KMS-11 (cell line): ENCODE results near the gene LACRT.

Source experiments
- H2AFZ ChIP-seq: fragments of 200-600 bp; sonication (generic); 2 replicates; pipeline ENCODE4 v1.6.1; 2016; ENCODE audit warnings: antibody characterized with exemption, mixed run types, low read depth
- H3K27ac ChIP-seq: fragments of 200-600 bp; sonication (generic); 2 replicates; pipeline ENCODE4 v1.6.1; 2016; ENCODE audit warnings: mild to moderate bottlenecking, mixed run types
- H3K27me3 ChIP-seq: fragments of 200-600 bp; sonication (generic); 2 replicates; pipeline ENCODE4 v1.6.1; 2017; ENCODE audit warnings: mild to moderate bottlenecking, low read depth, mixed run types, moderate library complexity; ENCODE audit not compliant: insufficient read depth
- H3K36me3 ChIP-seq: fragments of 200-600 bp; sonication (generic); 2 replicates; pipeline ENCODE4 v1.6.1; 2017; ENCODE audit warnings: mild to moderate bottlenecking, mixed run types; ENCODE audit not compliant: insufficient read depth
- H3K4me1 ChIP-seq: fragments of 200-600 bp; sonication (generic); 2 replicates; pipeline ENCODE4 v1.6.1; 2016; ENCODE audit warnings: mild to moderate bottlenecking, low read depth, mixed run types; ENCODE audit not compliant: poor library complexity, severe bottlenecking
- H3K4me2 ChIP-seq: fragments of 200-600 bp; sonication (generic); 2 replicates; pipeline ENCODE4 v1.7.0; 2016; ENCODE audit warnings: mild to moderate bottlenecking, mixed run types
- H3K4me3 ChIP-seq: fragments of 200-600 bp; sonication (generic); IDR thresholded peaks from 2 replicates; pipeline ENCODE4 v1.6.1; 2017; ENCODE audit warnings: low read depth, low read length, mixed read lengths; ENCODE audit not compliant: insufficient read depth
- H3K79me2 ChIP-seq: fragments of 200-600 bp; sonication (generic); 2 replicates; pipeline ENCODE4 v1.6.1; 2016; ENCODE audit warnings: low read depth, mixed run types; ENCODE audit not compliant: insufficient read depth
- H3K9ac ChIP-seq: fragments of 200-600 bp; sonication (generic); 2 replicates; pipeline ENCODE4 v1.6.1; 2016; ENCODE audit warnings: mild to moderate bottlenecking, mixed run types
- H4K20me1 ChIP-seq: fragments of 200-600 bp; sonication (generic); 2 replicates; pipeline ENCODE4 v1.6.1; 2016; ENCODE audit warnings: mild to moderate bottlenecking, mixed run types; ENCODE audit not compliant: insufficient read depth
- CTCF ChIP-seq: fragments of 200-600 bp; sonication (generic); conservative IDR thresholded peaks from 2 replicates; pipeline ENCODE4 v1.6.1; 2017; ENCODE audit warnings: low read depth, mild to moderate bottlenecking, antibody characterized with exemption, low read length, moderate library complexity, mixed read lengths

The LACRT gene

GRCh38 chr12:54586620-54587019, 48.1 kb downstream of the LACRT start:
- H3K4me2 ChIP-seq = no peak overlapping the region
- H3K27me3 ChIP-seq = no peaks in the 10 kb centered on the region

GRCh38 chr12:54585243-54585642, 49.5 kb downstream of the LACRT start:
- Histone ChIP-seq H4K20me1 (no peaks in the 10 kb centered on the region), H3K4me3 (no peak overlapping the region), H3K4me1 (peaks cover under 1% of the 10 kb centered on the region), H3K79me2 (no peaks in the 10 kb centered on the region), H3K9ac (no peak overlapping the region), H3K27me3 (no peaks in the 10 kb centered on the region), H3K36me3 (no peaks in the 10 kb centered on the region), H3K27ac (no peak overlapping the region), H3K4me2 (no peak overlapping the region), H2AFZ (no peak overlapping the region)
- TF ChIP-seq CTCF = no peak

More at GRCh38 chr12:54586620-54587019, 48.1 kb downstream of the LACRT start:
- Histone ChIP-seq H2AFZ (no peak overlapping the region), H3K79me2 (no peaks in the 10 kb centered on the region), H3K9ac (no peak overlapping the region), H3K4me3 (no peak overlapping the region), H3K27ac (no peak overlapping the region), H4K20me1 (no peaks in the 10 kb centered on the region), H3K36me3 (no peaks in the 10 kb centered on the region), H3K4me1 (peaks cover 14% of the 10 kb centered on the region)
- no peak for TF ChIP-seq CTCF

GRCh38 chr12:54584128-54584527, 50.6 kb downstream of the LACRT start:
- no peaks in the 10 kb centered on the region for H3K36me3 ChIP-seq
- H3K27me3 ChIP-seq = no peaks in the 10 kb centered on the region
- no peak for TF ChIP-seq CTCF
- no peak overlapping the region for H3K4me2 ChIP-seq
- no peak overlapping the region for H3K4me3 ChIP-seq
- H2AFZ ChIP-seq = no peak overlapping the region
- H3K4me1 ChIP-seq = no peaks in the 10 kb centered on the region
- no peak overlapping the region for H3K27ac ChIP-seq
- H3K9ac ChIP-seq = no peak overlapping the region
- H3K79me2 ChIP-seq = no peaks in the 10 kb centered on the region
- no peaks in the 10 kb centered on the region for H4K20me1 ChIP-seq

- H3K79me2 ChIP-seq = no peaks in the 10 kb centered on the region
- no peak overlapping the region for H3K9ac ChIP-seq
- TF ChIP-seq CTCF = no peak
- no peak overlapping the region for H2AFZ ChIP-seq
- no peaks in the 10 kb centered on the region for H3K36me3 ChIP-seq
- no peaks in the 10 kb centered on the region for H3K4me1 ChIP-seq
- H3K27ac ChIP-seq = no peak overlapping the region
- no peaks in the 10 kb centered on the region for H3K27me3 ChIP-seq
- H3K4me2 ChIP-seq = no peak overlapping the region
- no peak overlapping the region for H3K4me3 ChIP-seq
- H4K20me1 ChIP-seq = no peaks in the 10 kb centered on the region
Measured at GRCh38 chr12:54583726-54584125, 51.0 kb downstream of the LACRT start.
